ENCODE measurements around the gene ROR1. TPM values are rescaled to one million over a fixed set of nuclear protein-coding genes. Genes with fewer than 3 reads are reported as not detected.

The ROR1 gene
- total RNA-seq, 2 experiments from 2014 or later = not detected

DNA sequence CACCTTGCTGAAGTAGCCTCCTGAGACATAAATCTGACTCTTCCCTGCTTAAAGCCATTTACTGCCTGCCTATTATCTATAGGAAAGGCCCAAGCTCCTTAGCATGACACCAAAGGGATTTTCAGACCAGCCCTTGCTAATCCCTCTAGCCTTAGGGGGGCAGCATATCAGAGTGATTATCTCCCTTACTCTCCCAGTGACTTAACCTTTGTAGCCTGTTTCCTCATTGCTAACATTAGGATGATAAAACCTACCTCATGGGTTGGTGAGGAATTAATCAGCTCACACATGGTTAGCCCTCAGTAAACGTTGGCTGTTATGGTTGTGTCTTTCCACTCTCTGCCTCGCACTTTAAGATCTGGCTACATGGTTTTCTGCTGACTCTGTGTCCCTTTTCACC is 70.1 kb downstream of the ROR1 start:
- H3K27ac Mint-ChIP-seq = no peak overlapping the region
- H3K36me3 Mint-ChIP-seq (ENCODE audit: low read depth) = no peaks in the 10 kb centered on the region
- POLR2A ChIA-PET = no interaction called here
- H3K4me1 Mint-ChIP-seq = no peaks in the 10 kb centered on the region
- no peak for DNase-seq
- H3K4me3 Mint-ChIP-seq = no peak overlapping the region
- CTCF ChIA-PET = interaction anchor here (0.8 to 1.5 kb wide), 2 partner anchors 9 to 14 kb away, joined by 3 read pairs; no protein-coding TSS in a partner anchor
- no peaks in the 10 kb centered on the region for H3K9me3 Mint-ChIP-seq
- H3K27me3 Mint-ChIP-seq = peaks cover 9% of the 10 kb centered on the region

DNA sequence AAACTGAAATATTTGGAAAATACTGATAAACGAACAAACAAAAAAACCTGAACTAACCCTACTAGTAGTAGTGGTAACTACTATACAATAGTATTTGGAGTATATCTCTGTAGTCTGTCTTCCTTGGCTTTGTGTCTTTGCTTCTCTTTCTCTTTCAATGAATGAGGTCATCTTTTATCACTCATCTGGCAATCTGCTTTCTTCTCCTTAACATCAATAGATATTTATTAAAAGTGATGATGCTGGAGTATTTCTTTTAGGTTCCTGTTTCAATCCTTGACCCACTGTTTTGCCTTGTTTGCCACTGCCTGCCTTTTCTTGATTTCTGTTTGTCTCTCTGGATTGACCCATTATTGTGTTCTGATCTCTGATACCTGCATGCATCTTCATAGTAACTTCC is 71.5 kb downstream of the ROR1 start:
- H3K36me3 Mint-ChIP-seq (ENCODE audit: low read depth) = no peaks in the 10 kb centered on the region

DNA sequence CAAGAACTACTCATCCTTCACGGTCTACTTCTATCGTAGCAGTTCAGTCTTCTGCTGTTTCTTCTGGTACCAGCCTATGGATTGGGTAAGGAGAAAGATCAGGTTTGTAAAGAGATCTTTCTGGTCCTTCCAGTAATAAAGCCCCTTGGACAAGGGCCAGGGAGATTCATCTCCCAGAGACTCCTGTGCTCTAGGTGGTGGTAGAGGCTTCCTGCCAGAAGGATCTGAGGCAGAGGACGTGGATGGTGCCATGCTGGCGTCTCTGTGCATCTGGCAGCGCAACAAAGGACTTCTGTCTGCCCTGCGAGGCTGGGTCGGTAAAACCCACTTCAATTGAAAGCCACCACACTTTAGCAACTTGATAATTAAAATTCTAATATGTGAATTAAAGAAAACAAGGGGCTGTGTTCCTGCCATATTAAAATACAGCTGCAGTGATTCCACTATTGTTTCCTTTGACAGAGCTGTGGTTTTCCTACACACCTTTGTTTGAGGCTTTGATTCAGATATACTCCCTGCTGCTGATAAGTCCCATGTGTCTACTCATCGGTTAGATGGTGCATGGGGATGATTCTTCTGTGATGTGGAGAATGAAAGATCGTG is 73.6 kb downstream of the ROR1 start:
- H3K4me3 Mint-ChIP-seq = no peak overlapping the region
- no peaks in the 10 kb centered on the region for H3K36me3 Mint-ChIP-seq (ENCODE audit: low read depth)
- no peaks in the 10 kb centered on the region for H3K9me3 Mint-ChIP-seq
- no peak overlapping the region for H3K27ac Mint-ChIP-seq
- H3K27me3 Mint-ChIP-seq = peaks cover 4% of the 10 kb centered on the region
- CTCF ChIA-PET = no interaction called here
- H3K4me1 Mint-ChIP-seq = no peaks in the 10 kb centered on the region
- DNase-seq = no peak
- POLR2A ChIA-PET = no interaction called here

More for the DNA sequence above, 71.5 kb downstream of the ROR1 start:
- no peak for DNase-seq
- H3K27me3 Mint-ChIP-seq = peaks cover 10% of the 10 kb centered on the region
- ChIA-PET CTCF (interaction anchor here (0.5 kb wide), 1 partner anchor 1966 kb away, joined by 3 read pairs; no protein-coding TSS in a partner anchor), POLR2A (no interaction called here)
- no peak overlapping the region for H3K27ac Mint-ChIP-seq
- no peaks in the 10 kb centered on the region for H3K9me3 Mint-ChIP-seq
- H3K4me3 Mint-ChIP-seq = no peak overlapping the region
- H3K4me1 Mint-ChIP-seq = no peaks in the 10 kb centered on the region

DNA sequence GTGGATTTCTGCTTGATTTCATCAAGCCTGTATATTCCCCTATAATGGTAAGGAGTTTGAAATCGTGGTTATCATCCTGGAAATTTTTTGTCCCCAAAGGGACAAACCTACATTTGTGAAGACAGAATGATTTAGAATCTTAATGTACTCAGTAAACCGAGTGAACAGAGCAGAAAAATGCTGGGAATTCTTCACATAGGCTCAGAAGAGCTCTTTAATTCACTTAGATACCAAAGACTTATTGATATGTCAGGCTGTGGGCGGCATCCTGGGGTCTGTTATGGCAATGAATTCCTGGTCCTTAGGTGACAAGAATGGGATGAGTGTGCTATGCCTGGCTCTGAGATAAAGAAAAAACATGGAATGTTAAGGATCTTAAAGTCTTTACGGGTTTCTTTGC is 74.9 kb downstream of the ROR1 start:
- no peaks in the 10 kb centered on the region for H3K9me3 Mint-ChIP-seq
- POLR2A ChIA-PET = no interaction called here
- peaks cover 4% of the 10 kb centered on the region for H3K27me3 Mint-ChIP-seq
- no peak overlapping the region for H3K4me3 Mint-ChIP-seq
- no peaks in the 10 kb centered on the region for H3K36me3 Mint-ChIP-seq (ENCODE audit: low read depth)
- CTCF ChIA-PET = no interaction called here
- no peak for DNase-seq
- no peak overlapping the region for H3K27ac Mint-ChIP-seq
- H3K4me1 Mint-ChIP-seq = no peaks in the 10 kb centered on the region

DNA sequence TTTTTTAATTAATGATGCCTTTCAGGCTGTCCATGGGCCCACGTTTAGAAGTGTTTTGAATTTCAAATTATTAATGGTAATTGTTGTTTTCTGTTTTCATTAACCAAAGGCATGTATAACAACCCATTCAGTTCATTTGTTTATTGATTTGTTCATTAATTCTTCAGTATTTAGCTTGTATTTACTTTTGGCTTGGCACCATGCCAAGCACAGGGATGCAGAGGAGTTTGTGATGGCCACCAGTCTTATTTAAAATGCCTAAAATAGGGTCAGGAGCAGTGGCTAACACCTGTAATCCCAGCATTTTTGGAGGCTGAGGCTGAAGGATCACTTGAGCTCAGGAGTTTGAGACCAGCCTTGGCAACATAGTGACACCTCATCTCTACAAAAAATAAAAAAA is 75.3 kb downstream of the ROR1 start:
- DNase-seq = no peak
- Mint-ChIP-seq H3K27ac (no peak overlapping the region), H3K4me3 (no peak overlapping the region), H3K27me3 (peaks cover 4% of the 10 kb centered on the region), H3K4me1 (no peaks in the 10 kb centered on the region), H3K9me3 (no peaks in the 10 kb centered on the region), H3K36me3 (ENCODE audit: low read depth) (no peaks in the 10 kb centered on the region)
- ChIA-PET CTCF (no interaction called here), POLR2A (interaction anchor here (0.9 kb wide), 1 partner anchor 58 kb away, joined by 3 read pairs; no protein-coding TSS in a partner anchor)

DNA sequence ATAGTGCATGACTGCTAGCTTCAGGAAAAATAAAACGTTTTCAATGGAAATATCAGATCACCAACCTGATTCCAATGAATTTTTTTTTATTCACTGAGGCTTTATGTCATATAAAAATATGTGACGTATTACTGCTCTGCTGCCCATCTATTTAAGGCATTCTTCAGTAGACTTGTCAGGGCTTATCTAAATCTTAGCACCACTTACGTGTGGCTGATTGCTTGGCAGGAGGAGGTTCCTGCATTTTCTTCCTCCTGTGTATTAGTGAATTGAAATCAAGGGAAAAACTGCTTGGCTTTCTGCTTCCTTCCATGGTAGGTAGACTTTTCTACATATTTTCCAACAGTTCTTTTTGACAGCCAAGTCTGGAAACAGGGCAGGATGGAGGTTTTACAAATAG is 80.3 kb downstream of the ROR1 start:
- no peak for DNase-seq
- peaks cover 4% of the 10 kb centered on the region for H3K9me3 Mint-ChIP-seq
- H3K27me3 Mint-ChIP-seq = peaks cover 2% of the 10 kb centered on the region
- POLR2A ChIA-PET = no interaction called here
- no peak overlapping the region for H3K27ac Mint-ChIP-seq
- no peak overlapping the region for H3K4me3 Mint-ChIP-seq
- CTCF ChIA-PET = no interaction called here
- no peaks in the 10 kb centered on the region for H3K4me1 Mint-ChIP-seq
- no peaks in the 10 kb centered on the region for H3K36me3 Mint-ChIP-seq (ENCODE audit: low read depth)

DNA sequence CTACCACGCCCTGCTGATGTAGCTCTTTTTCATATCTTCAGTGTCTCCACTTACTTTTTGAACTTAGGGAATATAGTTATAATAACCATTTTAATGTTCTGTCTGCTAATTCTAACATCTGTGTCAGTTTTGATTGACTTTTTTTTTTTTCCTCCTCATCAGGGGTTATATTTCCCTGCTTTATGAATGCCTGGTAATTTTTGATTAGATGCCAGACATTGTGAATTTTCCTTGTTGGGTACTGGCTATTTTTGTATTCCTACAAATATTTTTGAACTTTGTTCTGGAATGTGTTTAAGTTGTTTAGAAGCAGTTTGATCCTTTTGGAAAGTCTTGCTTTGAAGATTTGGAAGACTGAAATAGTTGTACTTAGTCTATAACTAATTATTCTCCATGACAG is 82.1 kb downstream of the ROR1 start:
- H3K27me3 Mint-ChIP-seq = peaks cover 2% of the 10 kb centered on the region
- H3K27ac Mint-ChIP-seq = no peak overlapping the region
- CTCF ChIA-PET = interaction anchor here (0.6 kb wide), 1 partner anchor 11 kb away, joined by 5 read pairs; no protein-coding TSS in a partner anchor
- peaks cover 4% of the 10 kb centered on the region for H3K9me3 Mint-ChIP-seq
- H3K36me3 Mint-ChIP-seq (ENCODE audit: low read depth) = no peaks in the 10 kb centered on the region
- no peak for DNase-seq
- POLR2A ChIA-PET = no interaction called here
- no peaks in the 10 kb centered on the region for H3K4me1 Mint-ChIP-seq
- no peak overlapping the region for H3K4me3 Mint-ChIP-seq

DNA sequence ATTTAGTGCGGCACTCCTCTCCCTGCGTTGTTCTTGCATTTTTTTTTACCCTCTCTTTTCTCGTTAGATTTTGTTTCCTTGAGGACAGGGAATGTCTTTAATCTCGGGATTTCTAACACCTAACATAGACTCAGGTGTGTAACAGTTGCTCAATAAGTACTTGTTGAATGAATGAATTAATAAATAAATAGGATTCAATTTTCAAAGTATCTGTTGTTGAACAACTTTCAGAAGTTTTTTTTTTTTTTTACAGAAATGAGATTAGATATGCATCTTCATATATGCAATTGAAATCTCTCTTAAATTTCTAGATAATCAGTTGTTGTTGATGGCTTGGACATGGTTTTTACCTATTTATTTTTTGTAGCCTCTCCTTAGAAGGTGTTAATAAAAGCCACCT is 83.1 kb downstream of the ROR1 start:
- Mint-ChIP-seq H3K4me1 (no peaks in the 10 kb centered on the region), H3K36me3 (ENCODE audit: low read depth) (no peaks in the 10 kb centered on the region), H3K4me3 (no peak overlapping the region), H3K27ac (no peak overlapping the region), H3K9me3 (peaks cover 4% of the 10 kb centered on the region), H3K27me3 (peaks cover 2% of the 10 kb centered on the region)
- ChIA-PET POLR2A (no interaction called here), CTCF (no interaction called here)
- no peak for DNase-seq

DNA sequence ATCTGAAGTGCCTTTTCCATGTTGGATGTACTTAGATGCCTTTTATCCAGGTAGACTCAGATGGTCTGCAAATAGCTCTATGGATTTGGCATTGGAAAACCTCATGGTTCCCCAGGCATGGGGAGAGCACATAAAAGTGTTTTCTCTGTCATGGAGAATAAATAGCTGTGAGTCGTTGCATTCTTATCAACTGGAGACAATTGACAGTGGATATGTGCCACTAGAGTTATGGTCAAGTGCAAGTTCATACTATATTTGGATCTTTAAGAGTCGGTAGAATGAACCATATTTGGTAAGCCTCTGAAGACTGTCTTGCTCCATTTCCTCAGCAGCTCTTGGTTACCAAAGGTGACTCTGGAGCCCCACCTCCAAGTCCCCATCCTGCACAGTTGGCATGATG is 83.7 kb downstream of the ROR1 start:
- no peak overlapping the region for H3K27ac Mint-ChIP-seq
- no peaks in the 10 kb centered on the region for H3K36me3 Mint-ChIP-seq (ENCODE audit: low read depth)
- peaks cover 2% of the 10 kb centered on the region for H3K27me3 Mint-ChIP-seq
- H3K9me3 Mint-ChIP-seq = peaks cover 4% of the 10 kb centered on the region
- no peak overlapping the region for H3K4me3 Mint-ChIP-seq
- no peaks in the 10 kb centered on the region for H3K4me1 Mint-ChIP-seq
- POLR2A ChIA-PET = no interaction called here
- CTCF ChIA-PET = no interaction called here
- no peak for DNase-seq

DNA sequence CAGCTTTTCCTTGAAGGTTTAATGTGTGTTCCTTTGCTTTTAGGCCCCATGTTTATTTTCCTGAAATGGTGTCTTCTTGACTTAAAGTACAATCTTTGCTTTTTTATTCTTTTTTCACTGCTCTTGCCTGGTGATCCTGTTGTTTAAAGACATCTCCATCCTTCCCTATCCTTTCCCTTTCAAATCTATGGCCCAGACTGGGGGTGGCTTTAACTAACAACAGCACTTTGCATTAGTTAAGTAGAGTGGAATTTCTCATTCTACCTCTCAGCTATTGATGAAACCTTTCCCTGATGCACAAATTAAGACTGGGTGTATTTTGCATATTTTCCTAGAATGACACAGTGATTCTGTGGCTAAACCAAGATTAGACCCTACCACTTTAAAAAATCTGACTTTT is 84.3 kb downstream of the ROR1 start:
- no peak for DNase-seq
- no peak overlapping the region for H3K27ac Mint-ChIP-seq
- no peaks in the 10 kb centered on the region for H3K36me3 Mint-ChIP-seq (ENCODE audit: low read depth)
- CTCF ChIA-PET = no interaction called here
- no peaks in the 10 kb centered on the region for H3K4me1 Mint-ChIP-seq
- no peak overlapping the region for H3K4me3 Mint-ChIP-seq
- POLR2A ChIA-PET = no interaction called here
- H3K9me3 Mint-ChIP-seq = peaks cover 4% of the 10 kb centered on the region
- H3K27me3 Mint-ChIP-seq = peaks cover 2% of the 10 kb centered on the region

DNA sequence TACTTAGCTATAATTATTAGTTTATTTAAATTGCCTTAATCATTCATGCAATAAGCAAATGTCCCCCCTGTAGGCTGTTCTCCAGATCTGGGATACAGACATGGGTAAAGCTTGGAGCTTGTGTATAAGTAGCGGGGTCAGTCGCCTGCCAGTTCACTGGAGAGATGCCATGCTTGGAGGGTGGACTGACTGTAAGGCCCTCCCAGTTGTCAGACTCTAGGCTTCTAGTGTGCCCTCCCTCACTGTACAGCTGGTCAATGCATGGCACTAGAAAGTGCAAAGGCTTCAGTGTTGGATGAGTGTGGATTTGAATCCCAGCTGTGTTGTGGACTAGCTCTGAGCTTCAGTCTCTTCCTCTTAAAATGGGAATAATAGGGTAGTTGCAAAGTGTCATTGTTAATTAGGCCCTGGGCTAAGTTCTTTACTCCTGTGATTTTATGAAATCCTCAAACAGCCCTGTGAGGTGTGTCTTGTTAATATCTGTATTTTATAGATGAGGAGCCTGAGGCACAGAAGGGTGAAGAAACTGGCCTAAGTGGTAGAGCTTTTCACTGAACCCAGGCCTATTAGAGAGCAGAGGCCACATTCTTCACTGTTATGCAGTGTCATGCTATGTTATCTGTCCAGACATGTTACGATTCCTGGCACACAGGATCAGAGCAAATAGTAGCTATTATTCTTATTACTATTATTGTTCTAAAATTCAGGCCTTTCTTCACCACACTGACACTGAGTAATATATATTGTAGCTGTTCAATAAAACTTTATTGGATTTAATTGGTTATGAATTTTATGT is 85.9 kb downstream of the ROR1 start:
- Mint-ChIP-seq H3K27me3 (peaks cover 2% of the 10 kb centered on the region), H3K4me3 (no peak overlapping the region), H3K4me1 (no peaks in the 10 kb centered on the region), H3K27ac (no peak overlapping the region), H3K9me3 (peaks cover 4% of the 10 kb centered on the region), H3K36me3 (ENCODE audit: low read depth) (no peaks in the 10 kb centered on the region)
- CTCF ChIA-PET = no interaction called here
- POLR2A ChIA-PET = no interaction called here
- DNase-seq = no peak

DNA sequence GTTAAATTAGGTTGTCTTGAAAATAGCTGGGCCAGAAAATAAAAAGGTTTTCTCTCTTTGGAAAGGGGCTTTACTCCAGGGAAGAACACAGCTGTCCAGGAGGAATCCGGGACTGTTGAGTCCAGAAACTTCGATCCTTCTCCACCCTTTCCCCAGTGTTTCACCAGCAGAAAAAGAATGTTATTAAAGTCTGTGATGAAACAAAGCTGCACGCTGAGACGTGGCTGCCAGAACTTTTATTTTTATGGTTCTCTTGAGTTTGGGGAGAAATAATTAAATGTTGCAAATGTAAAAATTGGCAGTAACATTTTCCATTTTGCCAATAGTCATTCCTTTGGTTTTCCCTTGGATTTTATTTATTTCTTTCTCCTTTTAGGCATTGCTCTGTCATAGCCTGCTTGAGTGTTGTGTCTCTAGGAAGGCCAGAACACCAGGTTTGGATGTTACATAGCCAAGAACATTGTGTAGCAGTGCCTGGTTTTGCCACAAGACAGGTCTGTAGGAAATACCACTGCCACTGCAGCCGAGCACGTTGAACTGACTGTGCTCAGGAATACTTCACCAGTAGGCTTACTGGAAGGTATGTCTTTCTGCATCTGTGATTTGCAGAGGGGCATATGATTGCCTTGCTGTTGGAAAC is 87.4 kb downstream of the ROR1 start:
- ChIA-PET POLR2A (no interaction called here), CTCF (no interaction called here)
- no peak overlapping the region for H3K27ac Mint-ChIP-seq
- no peaks in the 10 kb centered on the region for H3K4me1 Mint-ChIP-seq
- peaks cover under 1% of the 10 kb centered on the region for H3K9me3 Mint-ChIP-seq
- H3K27me3 Mint-ChIP-seq = peaks cover 3% of the 10 kb centered on the region
- no peak for DNase-seq
- H3K4me3 Mint-ChIP-seq = no peak overlapping the region
- no peaks in the 10 kb centered on the region for H3K36me3 Mint-ChIP-seq (ENCODE audit: low read depth)

DNA sequence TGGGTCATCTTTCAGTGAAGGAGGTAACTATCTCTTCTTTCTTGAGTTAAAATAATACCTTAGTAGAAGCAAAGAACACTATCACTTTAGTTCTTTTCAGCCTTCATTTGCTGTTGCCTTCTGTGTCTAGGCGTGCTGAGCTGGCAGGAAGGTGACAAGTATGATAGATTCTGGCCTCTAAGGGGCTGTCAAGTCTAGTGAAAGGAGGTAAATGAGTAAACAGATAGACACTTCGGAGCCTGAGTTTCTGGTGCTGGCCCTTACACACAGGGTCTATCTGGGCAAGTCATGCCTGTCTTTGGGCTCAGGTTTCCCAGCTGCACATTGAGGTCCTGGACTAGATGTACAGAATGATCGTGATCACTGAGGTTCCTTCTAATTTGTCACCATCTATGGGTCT is 89.3 kb downstream of the ROR1 start:
- no peak for DNase-seq
- Mint-ChIP-seq H3K9me3 (no peaks in the 10 kb centered on the region), H3K27ac (no peak overlapping the region), H3K4me1 (no peaks in the 10 kb centered on the region), H3K27me3 (peaks cover 4% of the 10 kb centered on the region), H3K4me3 (no peak overlapping the region), H3K36me3 (ENCODE audit: low read depth) (no peaks in the 10 kb centered on the region)
- POLR2A ChIA-PET = no interaction called here
- CTCF ChIA-PET = no interaction called here
